Measurements from ENCODE around the gene LRRC28. TPM values are rescaled to one million over a fixed set of nuclear protein-coding genes. Genes with fewer than 3 reads are reported as not detected.
"Not testable (repeated sequence)": the region's sequence is repeated elsewhere in the genome, so short reads cannot be mapped to it uniquely, and the experiment has no call there.

The LRRC28 gene
- total RNA-seq, 1 donor from 2014 or later, result 34.2 TPM

DNA sequence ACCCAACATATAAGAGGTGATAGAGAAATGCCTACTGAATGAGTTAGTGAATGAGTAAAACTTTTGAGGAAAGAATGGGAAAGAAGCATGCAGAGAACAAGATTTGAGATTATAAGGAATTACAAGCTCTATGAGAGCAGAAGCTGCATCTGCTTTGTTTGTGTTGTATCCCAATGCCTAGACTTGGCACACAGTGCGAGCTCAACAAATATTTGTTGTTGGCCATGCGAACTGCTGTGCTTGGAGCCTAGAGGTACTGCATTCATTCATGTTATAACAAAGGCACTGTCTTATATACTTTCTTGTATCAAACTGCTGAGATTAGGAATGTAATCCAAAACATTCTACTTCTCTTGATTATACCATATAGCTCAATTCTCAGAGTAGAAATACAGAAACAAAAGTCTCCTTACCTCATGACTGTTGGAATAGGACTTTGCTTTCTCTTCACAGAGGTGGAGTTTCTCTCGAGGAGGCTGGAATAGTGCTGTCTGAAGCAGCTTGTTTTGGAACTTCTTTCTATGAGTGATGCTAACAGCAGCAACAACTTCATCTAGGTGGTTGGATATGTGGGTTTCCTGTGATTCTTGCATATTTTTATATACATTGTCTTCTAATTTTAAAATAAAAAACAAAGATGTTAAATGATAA is 23.0 kb upstream of the LRRC28 start:
- DNase-seq (ENCODE audit: low read depth), result no peak
- TF ChIP-seq, protein P1, sequence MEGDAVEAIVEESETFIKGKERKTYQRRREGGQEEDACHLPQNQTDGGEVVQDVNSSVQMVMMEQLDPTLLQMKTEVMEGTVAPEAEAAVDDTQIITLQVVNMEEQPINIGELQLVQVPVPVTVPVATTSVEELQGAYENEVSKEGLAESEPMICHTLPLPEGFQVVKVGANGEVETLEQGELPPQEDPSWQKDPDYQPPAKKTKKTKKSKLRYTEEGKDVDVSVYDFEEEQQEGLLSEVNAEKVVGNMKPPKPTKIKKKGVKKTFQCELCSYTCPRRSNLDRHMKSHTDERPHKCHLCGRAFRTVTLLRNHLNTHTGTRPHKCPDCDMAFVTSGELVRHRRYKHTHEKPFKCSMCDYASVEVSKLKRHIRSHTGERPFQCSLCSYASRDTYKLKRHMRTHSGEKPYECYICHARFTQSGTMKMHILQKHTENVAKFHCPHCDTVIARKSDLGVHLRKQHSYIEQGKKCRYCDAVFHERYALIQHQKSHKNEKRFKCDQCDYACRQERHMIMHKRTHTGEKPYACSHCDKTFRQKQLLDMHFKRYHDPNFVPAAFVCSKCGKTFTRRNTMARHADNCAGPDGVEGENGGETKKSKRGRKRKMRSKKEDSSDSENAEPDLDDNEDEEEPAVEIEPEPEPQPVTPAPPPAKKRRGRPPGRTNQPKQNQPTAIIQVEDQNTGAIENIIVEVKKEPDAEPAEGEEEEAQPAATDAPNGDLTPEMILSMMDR (IDR thresholded peaks at IDR 0.05; ENCODE audit: insufficient read depth, low read length, poor library complexity, severe bottlenecking), result no peak
- Histone ChIP-seq H3K27me3 (ENCODE audit: control insufficient read depth, insufficient read depth, low read length) (no peaks in the 10 kb centered on the region), H3K36me3 (ENCODE audit: control insufficient read depth, insufficient read depth, low read length) (peaks cover 1% of the 10 kb centered on the region), H3K4me3 (ENCODE audit: low read depth, low read length) (no peak overlapping the region)

DNA sequence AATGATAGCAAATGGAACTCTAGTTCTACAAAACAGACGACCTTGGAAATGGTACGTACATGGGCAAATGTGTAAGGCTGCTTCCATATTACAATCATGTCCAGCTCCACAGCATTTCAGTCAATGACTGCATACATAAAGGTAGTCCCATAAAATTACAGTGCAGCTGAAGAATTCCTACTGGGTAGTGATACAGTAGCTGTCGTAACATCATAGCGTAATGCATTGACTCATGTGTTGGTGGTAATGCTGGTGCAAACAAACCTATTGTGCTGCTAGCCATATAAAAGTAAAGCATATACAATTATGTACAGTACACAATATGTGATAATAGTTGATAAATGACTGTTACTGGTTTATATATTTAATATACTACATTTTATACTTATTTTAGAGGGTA is 20.4 kb upstream of the LRRC28 start:
- H3K27me3 ChIP-seq (ENCODE audit: control insufficient read depth, insufficient read depth, low read length), result no peaks in the 10 kb centered on the region
- no peak overlapping the region for H3K4me3 ChIP-seq (ENCODE audit: low read depth, low read length)
- H3K36me3 ChIP-seq (ENCODE audit: control insufficient read depth, insufficient read depth, low read length), result peaks cover 1% of the 10 kb centered on the region
- TF ChIP-seq, protein P1 (IDR thresholded peaks at IDR 0.05; ENCODE audit: insufficient read depth, low read length, poor library complexity, severe bottlenecking), result no peak
- DNase-seq (ENCODE audit: low read depth), result no peak

DNA sequence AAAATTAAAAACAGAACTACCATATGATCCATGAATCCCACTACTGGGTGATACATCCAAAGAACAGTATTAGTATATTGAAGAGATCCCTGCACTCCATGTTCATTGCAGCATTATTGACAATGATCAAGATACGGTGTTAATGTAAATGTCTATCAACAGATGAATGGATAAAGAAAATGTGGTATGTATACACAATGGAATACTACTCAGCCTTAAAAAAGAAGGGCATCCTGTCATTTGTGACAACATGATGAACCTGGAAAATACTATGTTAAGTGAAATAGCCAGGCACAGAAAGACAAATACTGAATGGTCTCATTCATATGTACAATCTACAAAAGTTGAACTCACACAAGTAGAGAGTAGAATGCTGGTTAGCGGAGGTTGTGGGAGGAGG is 18.5 kb upstream of the LRRC28 start:
- H3K4me3 ChIP-seq (ENCODE audit: low read depth, low read length), result no peak overlapping the region
- no peaks in the 10 kb centered on the region for H3K27me3 ChIP-seq (ENCODE audit: control insufficient read depth, insufficient read depth, low read length)
- TF ChIP-seq, protein P1 (IDR thresholded peaks at IDR 0.05; ENCODE audit: insufficient read depth, low read length, poor library complexity, severe bottlenecking), result no peak
- no peak for DNase-seq (ENCODE audit: low read depth)
- peaks cover 1% of the 10 kb centered on the region for H3K36me3 ChIP-seq (ENCODE audit: control insufficient read depth, insufficient read depth, low read length)

DNA sequence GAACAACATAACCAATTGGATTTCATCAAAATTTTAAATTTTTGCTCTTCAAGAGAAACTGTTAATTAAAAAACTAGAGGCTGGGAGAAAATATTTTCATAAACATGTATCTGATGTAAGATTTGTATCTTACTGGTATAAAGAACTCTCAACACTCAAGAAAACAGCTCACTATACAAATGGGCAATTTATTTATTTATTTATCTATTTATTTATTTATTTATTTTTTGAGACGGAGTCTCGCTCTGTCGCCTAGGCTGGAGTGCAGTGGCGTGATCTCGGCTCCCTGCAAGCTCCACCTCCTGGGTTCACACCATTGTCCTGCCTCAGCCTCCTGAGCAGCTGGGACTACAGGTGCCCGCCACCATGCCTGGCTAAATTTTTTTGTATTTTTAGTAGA is 17.1 kb upstream of the LRRC28 start:
- not testable (repeated sequence) for H3K36me3 ChIP-seq (ENCODE audit: control insufficient read depth, insufficient read depth, low read length); DNase-seq (ENCODE audit: low read depth); H3K27me3 ChIP-seq (ENCODE audit: control insufficient read depth, insufficient read depth, low read length); H3K4me3 ChIP-seq (ENCODE audit: low read depth, low read length)

DNA sequence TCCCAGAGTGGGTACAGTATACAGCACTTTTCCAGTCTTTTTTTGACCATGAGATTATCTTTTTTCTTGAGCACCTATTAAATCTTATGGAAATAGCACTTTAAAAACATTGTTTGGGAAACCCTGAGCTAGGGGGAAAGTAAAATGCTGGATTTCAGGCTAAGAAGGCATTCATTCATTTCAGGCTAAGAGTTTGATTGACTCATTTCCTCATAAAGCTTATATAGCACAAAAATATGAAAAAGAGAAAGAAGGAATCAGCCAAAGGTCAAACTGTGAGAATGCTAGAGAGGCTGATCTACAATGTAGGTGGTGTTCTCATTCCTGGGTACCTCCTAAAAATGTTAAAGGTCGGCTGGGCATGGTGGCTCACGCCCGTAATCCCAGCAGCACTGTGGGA is 12.4 kb upstream of the LRRC28 start:
- no peak for DNase-seq (ENCODE audit: low read depth)
- H3K27me3 ChIP-seq (ENCODE audit: control insufficient read depth, insufficient read depth, low read length), result no peaks in the 10 kb centered on the region
- no peak overlapping the region for H3K4me3 ChIP-seq (ENCODE audit: low read depth, low read length)
- H3K36me3 ChIP-seq (ENCODE audit: control insufficient read depth, insufficient read depth, low read length), result no peaks in the 10 kb centered on the region
- TF ChIP-seq, protein P1 (IDR thresholded peaks at IDR 0.05; ENCODE audit: insufficient read depth, low read length, poor library complexity, severe bottlenecking), result no peak

DNA sequence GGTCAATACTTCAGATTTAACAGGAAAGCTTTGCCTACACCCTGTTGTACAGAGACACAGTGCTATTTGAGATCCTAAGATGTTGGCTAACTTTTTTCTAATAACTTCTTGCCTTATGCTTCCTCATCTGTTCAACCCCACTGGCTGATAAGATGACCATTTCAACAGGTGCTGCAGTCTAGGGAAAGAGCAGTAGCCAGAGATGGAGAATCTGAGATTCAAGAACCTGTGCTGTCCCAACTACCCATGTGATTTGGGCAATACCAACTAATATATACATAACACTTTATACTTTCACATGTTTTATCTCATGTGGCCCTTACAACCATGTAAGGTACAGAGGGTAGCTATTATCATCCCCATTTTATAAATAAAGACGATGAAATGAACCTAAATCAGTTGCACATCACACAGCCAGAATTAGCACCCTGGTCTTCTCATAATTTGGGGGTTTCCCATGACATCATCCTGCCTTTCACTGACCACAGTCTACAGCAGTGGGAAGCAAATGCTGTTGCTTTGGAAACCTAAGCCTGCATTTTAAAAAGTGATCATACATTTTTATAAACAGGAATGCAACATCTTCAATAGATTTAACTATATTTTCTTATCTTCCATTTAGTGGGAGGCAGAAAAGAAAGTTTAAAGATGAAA is 11.6 kb upstream of the LRRC28 start:
- Histone ChIP-seq H3K27me3 (ENCODE audit: control insufficient read depth, insufficient read depth, low read length) (no peaks in the 10 kb centered on the region), H3K4me3 (ENCODE audit: low read depth, low read length) (no peak overlapping the region), H3K36me3 (ENCODE audit: control insufficient read depth, insufficient read depth, low read length) (no peaks in the 10 kb centered on the region)
- no peak for DNase-seq (ENCODE audit: low read depth)
- TF ChIP-seq, protein P1 (IDR thresholded peaks at IDR 0.05; ENCODE audit: insufficient read depth, low read length, poor library complexity, severe bottlenecking), result no peak
